IPS-NIHi7 (cell line): Measurements from ENCODE around the gene PRDM11.

Experiments
- DNase-seq: peaks from one replicate; pipeline ENCODE4 v3.0.0; 2012; ENCODE audit warnings: mixed read lengths; ENCODE audit errors: extremely low spot score

PRDM11 gene

DNA sequence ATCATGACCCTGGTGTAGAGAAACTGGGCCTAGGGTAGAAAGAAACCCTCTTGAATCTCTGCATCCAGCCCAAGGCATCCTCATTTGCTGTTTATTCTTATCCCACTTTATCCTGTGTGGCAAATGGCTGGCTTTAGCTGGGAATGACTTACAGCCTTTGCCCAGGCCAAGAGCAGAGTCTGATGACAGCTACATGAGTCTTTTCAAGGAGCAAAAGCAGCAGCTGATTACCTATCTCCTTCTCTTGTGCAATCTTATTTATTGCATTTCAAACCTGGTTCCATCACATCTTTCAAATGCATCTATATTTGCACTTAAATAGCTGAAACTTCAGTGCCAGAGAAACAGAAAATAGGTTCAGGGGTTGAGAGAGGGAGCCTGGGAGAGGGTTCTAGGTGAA is 113.6 kb downstream of the PRDM11 start:
- DNase-seq: no peak

DNA sequence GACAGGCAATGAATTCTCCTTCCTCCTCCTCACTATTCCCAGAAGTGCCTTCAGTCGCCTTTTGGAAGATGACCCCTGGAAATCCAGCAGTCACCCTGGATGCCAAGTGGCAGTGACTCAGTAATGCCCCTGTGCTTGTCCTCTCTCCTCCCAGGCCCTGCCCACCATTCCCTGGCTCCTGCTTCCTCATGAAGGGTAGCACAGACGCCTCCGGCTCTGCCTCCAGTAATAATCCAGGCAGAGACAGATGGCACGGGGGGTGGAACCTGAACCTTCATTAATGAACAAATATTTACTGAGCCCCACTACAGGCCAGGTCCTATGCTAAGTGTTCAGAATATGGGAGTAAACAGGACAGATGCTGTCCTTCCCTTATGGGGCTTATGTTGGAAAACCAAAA is 116.5 kb downstream of the PRDM11 start:
- no peak for DNase-seq

DNA sequence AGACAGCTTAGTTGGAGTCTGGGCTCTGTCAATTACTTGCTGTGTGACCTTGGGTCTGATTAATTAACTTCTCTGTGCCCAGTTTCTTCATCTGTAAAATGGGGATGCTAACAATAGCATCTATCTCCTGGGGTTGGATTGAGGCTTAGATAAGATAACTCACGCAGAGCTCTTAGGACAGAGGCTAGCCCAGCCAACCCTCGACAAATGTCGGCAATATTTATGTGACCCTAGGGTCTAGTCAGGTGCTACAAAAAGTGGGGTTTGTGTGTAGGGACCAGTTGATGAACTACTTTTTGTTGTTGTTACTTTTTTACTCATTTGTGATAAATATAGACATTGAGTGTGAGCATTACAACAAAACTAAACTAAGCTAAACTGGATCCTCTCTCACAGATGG is 117.3 kb downstream of the PRDM11 start:
- no peak for DNase-seq

DNA sequence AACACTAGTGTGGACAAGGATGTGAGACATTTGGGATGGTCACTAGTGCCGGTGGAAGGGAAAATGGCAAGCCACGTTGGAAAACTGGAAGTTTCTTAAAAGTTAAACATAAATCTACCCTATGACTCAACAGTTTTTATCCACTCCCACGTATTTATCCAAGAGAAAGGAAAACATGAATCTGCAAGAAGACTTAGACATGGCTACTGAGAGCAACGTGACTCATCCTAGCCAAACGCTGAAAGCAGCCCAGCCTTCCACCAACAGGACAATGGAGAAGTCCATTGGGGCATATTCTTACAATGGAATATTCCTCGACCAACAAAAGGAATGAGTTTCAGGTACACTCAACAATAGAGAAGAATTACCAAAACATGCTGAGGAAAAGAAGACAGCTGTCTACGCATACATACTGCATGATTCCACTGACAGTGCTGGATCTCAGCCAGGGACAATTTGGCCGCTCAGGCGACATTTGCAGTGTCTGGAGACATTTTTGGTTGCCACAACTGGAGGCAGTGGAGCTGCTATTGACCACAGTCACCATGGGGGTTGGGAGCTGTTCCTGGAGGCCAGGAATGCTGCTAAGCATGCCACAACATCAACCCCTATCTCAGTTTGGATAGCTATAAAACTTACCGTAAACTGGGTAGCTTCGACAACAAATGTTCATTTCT is 118.5 kb downstream of the PRDM11 start:
- no peak for DNase-seq

DNA sequence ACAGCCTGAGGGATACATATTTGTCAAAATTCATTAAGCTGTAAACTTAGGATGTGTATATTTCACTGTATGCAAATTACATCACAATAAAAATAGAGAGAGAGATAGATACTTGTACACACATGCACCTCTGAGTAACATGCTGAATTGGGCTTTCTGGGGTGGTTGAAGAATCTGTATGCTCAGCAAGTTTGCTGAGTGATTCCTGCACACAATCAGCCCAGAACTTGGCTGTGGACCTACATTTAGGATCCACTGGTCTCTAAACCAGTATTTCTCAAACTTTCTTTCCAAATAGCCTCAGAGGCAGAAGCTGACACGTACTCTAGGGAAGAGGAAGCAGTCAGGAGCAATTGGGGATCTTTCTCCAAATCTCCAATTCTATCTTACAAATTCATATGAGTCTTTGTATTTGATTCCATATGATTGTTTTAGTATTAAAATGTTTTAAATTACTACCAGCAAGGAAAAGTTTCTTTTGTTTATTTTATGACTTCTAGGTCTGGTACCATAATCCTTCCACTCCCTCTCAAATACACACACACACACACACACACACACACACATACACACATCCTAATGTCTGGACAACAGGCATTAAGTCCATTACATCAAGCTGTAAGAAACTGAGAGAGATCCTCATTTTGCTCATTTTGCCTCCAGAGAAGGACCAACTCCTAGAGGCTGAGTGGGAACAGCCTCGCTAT is 119.7 kb downstream of the PRDM11 start:
- no peak for DNase-seq

DNA sequence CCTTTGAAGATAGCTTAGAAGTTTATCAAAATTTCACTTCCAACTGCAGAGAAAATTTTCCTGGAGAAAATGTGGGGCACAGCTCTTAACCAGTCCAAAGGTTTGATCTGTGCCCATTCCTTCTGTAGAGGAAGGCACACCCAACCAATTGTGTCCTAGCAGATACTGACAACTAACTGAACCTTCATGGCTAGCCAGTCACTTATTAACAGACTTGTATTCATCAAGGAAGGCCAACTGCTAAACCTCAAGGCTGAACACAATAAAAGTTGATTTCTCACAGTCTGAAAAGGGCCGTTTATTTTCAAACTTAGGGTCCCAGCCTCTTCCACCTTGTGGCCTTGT is 120.2 kb downstream of the PRDM11 start:
- no peak for DNase-seq

DNA sequence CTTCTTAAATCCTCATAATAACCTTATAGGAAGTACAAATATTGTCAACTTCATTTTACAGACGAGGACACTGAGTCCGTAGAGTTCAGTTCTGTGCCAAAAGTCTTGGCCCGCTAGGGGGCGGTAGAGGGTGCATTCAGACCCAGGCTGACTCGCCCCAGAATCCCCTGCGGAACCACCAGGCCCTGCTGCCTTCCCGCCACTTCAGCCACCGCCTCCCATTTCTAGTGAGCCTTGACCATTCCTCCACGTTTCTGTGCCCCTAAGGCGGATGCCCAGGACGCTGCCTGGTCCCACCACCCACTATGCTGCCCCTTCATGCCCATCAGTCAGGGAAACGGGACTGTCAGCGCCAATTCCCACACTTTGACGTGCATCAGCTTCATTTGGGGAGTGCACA is 120.6 kb downstream of the PRDM11 start:
- DNase-seq: peak; percentile 91

DNA sequence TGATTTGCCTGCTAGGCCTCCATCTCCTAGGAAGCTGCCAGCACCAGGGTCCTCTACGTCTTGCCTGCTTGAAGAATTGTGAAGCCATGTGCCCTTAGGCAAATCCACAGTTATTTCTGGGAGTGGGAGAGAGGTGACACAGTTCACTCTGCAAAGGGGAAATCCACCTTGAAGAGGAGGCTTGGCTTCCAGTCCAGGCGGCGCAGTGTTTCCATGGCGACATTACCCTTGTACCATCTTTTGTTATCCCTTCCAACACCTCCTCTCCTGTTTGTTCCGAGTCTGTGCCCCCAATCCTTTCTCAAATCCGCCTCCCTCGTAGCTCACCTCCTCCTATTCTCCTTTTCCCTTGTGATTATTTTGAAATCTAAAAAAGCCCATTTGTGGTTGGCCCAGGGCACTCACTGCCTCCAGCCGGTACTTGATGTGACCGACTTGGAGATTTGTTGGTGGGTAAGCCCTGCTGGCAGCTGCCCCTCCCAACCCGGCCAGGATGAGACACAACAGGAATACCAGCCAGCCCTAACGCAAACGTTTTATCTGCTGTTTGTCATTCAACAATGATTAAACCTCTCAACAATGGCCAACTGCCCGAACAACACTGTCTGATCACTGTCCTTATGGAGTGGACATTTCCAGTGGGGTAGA is 121.3 kb downstream of the PRDM11 start:
- no peak for DNase-seq

DNA sequence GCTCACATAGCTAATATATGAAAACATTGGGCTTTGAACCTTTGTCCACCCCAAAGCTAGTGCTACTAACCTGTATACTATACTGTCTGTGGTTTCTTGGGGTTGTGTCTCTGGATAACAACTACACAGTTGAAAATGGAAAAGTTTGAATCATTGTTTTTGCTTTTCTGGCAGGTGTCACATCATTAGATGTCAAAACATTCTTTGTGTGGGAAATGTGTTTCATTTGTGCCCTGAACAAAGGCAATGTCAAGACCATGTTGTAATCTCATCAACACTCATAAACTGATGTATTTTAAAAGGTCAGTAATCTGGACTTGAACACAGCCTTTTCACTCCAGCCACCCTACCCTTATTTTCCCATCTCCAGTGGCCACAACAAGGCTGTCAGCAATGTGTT is 123.2 kb downstream of the PRDM11 start:
- no peak for DNase-seq

DNA sequence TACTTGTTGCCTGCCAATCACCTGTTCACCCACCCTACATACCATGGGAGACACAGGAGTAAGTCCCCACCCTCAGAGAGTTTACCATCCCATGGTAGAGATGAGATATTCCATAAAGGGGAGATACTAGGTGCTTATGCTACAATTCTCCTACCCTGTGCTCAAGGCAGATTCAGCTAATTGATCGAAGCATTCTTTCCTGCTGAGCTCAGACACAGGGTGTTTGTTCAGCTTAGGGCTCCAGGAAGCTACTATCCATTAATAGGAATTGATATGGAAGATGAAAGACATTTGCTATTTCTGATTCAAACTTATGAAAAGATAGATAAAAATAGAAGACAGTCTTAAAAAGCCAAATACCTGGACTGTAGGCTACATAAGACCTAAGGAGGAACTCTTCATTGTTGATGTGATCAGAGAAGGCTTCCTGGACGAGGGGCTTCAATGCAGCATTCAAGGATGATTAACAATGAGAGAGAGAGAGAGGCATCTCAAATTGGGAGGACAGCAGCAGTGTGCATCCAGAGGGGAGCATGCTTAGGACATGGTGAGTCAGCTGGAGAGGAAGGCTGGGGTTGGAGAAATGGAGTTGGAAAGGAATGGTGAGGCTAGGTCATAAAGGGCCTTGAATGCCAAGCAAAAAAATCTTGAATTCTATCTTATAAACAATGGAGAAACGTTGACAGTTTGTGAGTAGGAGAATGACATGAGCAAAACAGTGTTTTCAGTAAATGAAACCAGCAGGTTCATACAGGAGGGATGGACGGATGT is 124.7 kb downstream of the PRDM11 start:
- no peak for DNase-seq

DNA sequence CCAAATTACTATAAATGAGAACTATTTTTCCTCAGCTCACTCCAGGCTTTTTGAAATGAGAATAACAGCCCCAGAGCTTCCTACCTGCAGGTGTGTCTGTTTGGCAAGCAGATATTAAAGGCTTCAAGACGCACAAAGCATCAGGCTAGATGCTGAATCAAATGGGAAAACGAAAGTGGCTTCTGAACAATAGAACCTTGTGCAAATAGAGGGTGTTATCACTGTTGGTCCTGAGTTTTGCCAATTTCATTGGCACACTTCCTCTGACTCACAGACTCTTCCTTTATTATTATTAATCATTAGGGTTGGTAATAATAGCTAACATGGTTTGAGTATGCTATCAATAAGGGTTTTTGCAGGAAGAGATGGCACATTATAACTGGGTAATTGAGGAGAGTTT is 126.3 kb downstream of the PRDM11 start:
- DNase-seq: no peak

DNA sequence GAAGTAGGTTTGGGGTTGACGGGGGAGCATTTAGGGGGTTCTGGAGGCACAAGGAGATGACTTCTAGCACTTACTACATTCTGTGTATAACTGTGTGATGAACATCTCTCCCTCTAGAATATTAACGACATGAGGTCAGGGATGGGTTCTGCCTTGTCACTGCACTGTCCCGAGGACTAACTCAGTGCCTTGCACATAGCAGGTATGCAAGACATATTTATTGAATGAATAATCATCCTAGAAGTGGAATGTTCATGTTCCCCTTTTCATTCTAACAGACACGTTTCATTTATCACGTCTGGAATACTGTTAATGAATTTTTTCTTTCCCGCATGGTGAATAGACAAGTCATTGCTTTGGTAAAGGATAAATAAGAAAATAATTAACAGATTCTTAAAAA is 127.1 kb downstream of the PRDM11 start:
- DNase-seq: no peak

DNA sequence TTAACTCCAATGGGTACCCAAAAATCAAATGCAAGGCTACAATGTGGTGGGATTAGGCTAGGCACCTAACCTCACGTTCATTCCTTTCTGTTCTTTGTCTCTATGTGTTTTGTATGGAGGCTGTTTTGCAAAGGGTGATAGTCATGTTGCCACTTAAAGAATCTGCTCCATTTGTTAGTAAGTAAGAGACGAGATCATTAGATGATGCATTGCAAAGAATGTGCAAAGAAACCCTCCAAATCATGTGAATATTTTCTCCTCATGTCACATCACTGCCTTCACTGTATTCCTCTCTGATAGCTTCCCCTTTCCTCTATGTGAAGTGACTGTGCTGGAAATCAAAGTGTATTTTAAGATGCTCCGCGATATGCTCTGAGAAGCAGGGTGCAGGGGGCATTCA is 127.8 kb downstream of the PRDM11 start:
- no peak for DNase-seq

DNA sequence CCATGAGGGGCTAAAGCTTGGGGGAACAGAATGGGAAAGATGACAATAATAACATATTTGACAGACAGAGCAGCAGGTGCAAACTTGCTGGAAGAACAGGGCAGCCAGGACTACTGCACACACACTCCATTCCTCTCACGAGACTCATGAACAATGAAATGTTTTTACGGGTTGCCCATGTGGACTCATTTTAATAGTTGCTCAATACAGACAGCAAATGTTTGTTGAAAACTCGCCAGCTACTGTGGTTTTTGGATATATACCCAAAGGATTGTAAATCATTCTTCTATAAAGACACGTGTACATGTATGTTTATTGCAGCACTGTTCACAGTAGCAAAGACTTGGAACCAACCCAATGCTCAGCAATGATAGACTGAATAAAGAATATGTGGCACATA is 129.4 kb downstream of the PRDM11 start:
- no peak for DNase-seq

DNA sequence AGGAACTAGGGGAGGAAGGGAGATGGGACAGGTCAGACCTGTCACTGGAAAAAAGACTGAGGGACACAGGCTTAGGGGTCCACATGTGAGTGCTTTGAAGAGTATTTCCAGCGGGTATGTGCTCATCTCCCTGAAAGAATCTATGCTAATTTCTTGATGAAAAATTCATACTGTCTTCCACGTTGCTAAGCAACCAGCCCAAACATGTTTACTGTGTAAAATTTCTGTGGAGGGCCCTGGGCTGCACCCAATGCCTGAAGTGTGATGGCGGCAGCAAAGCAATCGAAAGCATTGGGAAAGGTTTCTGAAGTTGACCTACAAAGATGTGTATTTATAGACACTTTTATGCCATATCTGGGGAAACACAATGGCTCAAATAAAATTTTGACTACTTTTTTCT is 132.3 kb downstream of the PRDM11 start:
- no peak for DNase-seq

DNA sequence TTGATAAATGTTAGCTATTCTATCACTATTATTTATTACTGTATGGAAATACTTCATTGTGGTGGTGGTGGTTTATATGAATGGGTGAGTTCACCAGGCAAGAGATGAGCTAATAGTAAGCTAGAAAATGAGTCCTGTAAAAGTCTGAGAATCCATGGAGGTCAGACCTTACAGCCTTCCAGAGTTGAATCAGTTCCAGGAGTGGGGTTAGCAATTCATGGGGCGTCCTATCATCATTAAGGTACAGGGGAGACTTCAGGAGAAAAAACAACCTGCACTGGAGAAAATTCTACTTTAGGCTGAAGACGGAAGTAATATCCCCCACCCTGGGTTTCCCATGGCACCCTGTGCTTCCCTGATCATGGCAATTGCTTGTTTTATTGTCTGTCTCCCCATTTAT is 133.2 kb downstream of the PRDM11 start:
- DNase-seq: no peak

DNA sequence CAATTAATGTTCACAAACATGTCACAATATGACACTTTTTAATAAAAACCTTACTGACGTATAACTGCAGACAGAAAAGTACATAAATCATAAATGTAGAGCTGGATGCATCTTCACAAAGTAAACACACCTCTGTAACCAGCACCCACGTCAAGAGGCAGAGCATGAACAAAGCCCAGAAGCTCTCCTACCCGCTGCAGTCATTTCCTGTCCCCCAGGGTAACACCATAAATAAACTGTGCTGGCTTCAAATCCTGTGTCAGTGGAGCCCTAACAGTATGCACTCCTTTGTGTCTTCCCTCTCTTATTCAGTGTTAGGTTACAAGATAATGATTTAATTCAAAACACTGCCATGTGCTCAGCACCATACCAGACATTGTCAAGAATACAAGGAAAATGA is 134.0 kb downstream of the PRDM11 start:
- DNase-seq: no peak

DNA sequence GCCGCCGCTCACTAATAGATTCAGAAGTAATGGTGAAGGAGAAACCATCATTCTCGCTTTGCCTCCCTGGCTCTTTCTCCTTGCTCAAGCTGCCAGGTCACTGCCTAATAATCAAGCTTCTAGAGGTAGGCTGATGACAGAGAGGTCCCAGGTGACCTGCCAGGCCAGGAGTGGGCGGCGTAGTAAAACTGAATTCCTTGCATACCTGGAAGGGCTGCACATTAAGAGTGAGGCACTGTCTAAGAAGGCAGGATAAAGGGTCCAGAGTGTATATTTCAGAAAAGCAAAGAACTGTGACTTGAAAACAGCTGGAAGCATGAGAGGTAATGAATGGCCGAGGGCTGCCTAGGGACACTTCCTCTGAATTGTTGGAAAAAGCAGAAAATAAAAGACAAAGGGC is 135.6 kb downstream of the PRDM11 start:
- DNase-seq: no peak
